SIG-M5 (cell line): ENCODE measurements around the gene C1D.
A peak's percentile ranks its signal among the peaks of the same experiment; 100 is the strongest.
"Not testable (repeated sequence)": the region's sequence is repeated elsewhere in the genome, so short reads cannot be mapped to it uniquely, and the experiment has no call there.

Experiments
- DNase-seq: peaks from one replicate; lab custom pipeline; 2025; lab: John Stamatoyannopoulos, UW

The C1D gene

GRCh38 chr2:68062680-68063387 lies at the start of gene C1D:
Gene C1D (minus strand): TSS chr2:68063004. CDS start chr2:68047310, 15,694 bp downstream.
- DNase-seq: peak; percentile 43

GRCh38 chr2:68110102-68110501 lies 47.3 kb upstream of the C1D start:
- no peak for DNase-seq

- no peak for DNase-seq
Observed at GRCh38 chr2:68108120-68108519, 45.3 kb upstream of the C1D start.

- DNase-seq: no peak
Observed at GRCh38 chr2:68107475-68107874, 44.7 kb upstream of the C1D start.

- no peak for DNase-seq
Observed at GRCh38 chr2:68104111-68104835, 41.5 kb upstream of the C1D start.

GRCh38 chr2:68103709-68104055 lies 40.9 kb upstream of the C1D start:
- no peak for DNase-seq

GRCh38 chr2:68103030-68103708 lies 40.4 kb upstream of the C1D start:
- DNase-seq: no peak

- DNase-seq: no peak
Observed at GRCh38 chr2:68100189-68100588, 37.4 kb upstream of the C1D start.

- DNase-seq: no peak
Observed at GRCh38 chr2:68099260-68099659, 36.5 kb upstream of the C1D start.

GRCh38 chr2:68098291-68098797 lies 35.5 kb upstream of the C1D start:
- DNase-seq: no peak

GRCh38 chr2:68094111-68094510 lies 31.3 kb upstream of the C1D start:
- no peak for DNase-seq

- no peak for DNase-seq
Observed at GRCh38 chr2:68093634-68094033, 30.8 kb upstream of the C1D start.

- no peak for DNase-seq
Observed at GRCh38 chr2:68091439-68092034, 28.7 kb upstream of the C1D start.

GRCh38 chr2:68089961-68090360 lies 27.2 kb upstream of the C1D start:
- no peak for DNase-seq

- no peak for DNase-seq
Observed at GRCh38 chr2:68088940-68089339, 26.1 kb upstream of the C1D start.

- no peak for DNase-seq
Observed at GRCh38 chr2:68086166-68086565, 23.4 kb upstream of the C1D start.

GRCh38 chr2:68083346-68083745 lies 20.5 kb upstream of the C1D start:
- no peak for DNase-seq

- DNase-seq: no peak
Observed at GRCh38 chr2:68074050-68074449, 11.2 kb upstream of the C1D start.

GRCh38 chr2:68063797-68064646 lies 1.2 kb upstream of the C1D start:
- DNase-seq: not testable (repeated sequence)

- DNase-seq: no peak
Observed at GRCh38 chr2:68060652-68061051, 2.2 kb downstream of the C1D start.

- no peak for DNase-seq
Observed at GRCh38 chr2:68059784-68060525, 2.8 kb downstream of the C1D start.
